GM18867 (cell line): ENCODE data around the gene SP100.

Source experiments
- ATAC-seq: cut with Tn5 transposase; IDR thresholded peaks from one replicate; pipeline ENCODE4 v1.9.1; 2021; ENCODE audit warnings: mild to moderate bottlenecking, moderate library complexity; ENCODE audit not compliant: unreplicated experiment

SP100 gene

GRCh38 chr2:230537531-230537976 lies 121.6 kb downstream of the SP100 start:
- ATAC-seq: peak; percentile 50

GRCh38 chr2:230540332-230540731 lies 124.3 kb downstream of the SP100 start:
- no peak for ATAC-seq

GRCh38 chr2:230541934-230542380 lies 126.0 kb downstream of the SP100 start:
- ATAC-seq: peak; percentile 85

- no peak for ATAC-seq
Measured at GRCh38 chr2:230542751-230543150, 126.8 kb downstream of the SP100 start.

- ATAC-seq: no peak
Measured at GRCh38 chr2:230552181-230552580, 136.2 kb downstream of the SP100 start.

- ATAC-seq: no peak
Measured at GRCh38 chr2:230557065-230557464, 141.1 kb downstream of the SP100 start.

GRCh38 chr2:230564805-230565779 lies 149.1 kb downstream of the SP100 start:
- ATAC-seq: no peak

GRCh38 chr2:230569298-230569697 lies 153.3 kb downstream of the SP100 start:
- no peak for ATAC-seq

- no peak for ATAC-seq
Measured at GRCh38 chr2:230570987-230571386, 155.0 kb downstream of the SP100 start.

GRCh38 chr2:230575642-230576324 lies 159.8 kb downstream of the SP100 start:
- no peak for ATAC-seq

GRCh38 chr2:230577114-230577513 lies 161.1 kb downstream of the SP100 start:
- ATAC-seq: no peak

- ATAC-seq: no peak
Measured at GRCh38 chr2:230578106-230578505, 162.1 kb downstream of the SP100 start.

- peak; percentile 72 for ATAC-seq
Measured at GRCh38 chr2:230582851-230583283, 166.9 kb downstream of the SP100 start.

- no peak for ATAC-seq
Measured at GRCh38 chr2:230583581-230583980, 167.6 kb downstream of the SP100 start.

GRCh38 chr2:230586328-230586982 lies 170.5 kb downstream of the SP100 start:
- ATAC-seq: no peak

GRCh38 chr2:230589025-230589424 lies 173.0 kb downstream of the SP100 start:
- ATAC-seq: peak; percentile 3

GRCh38 chr2:230589497-230590015 lies 173.6 kb downstream of the SP100 start:
- ATAC-seq: peak; percentile 96

GRCh38 chr2:230590333-230590732 lies 174.3 kb downstream of the SP100 start:
- ATAC-seq: no peak

- no peak for ATAC-seq
Measured at GRCh38 chr2:230591850-230592249, 175.8 kb downstream of the SP100 start.

GRCh38 chr2:230592775-230593174 lies 176.8 kb downstream of the SP100 start:
- no peak for ATAC-seq
